GM18873 (cell line): ENCODE measurements around the gene TFF2.

Experiments
- ATAC-seq: cut with Tn5 transposase; IDR thresholded peaks from one replicate; pipeline ENCODE4 v1.9.1; 2021; ENCODE audit warnings: mild to moderate bottlenecking, moderate library complexity, moderate number of reproducible peaks; ENCODE audit not compliant: unreplicated experiment, low FRiP score

The TFF2 gene

GRCh38 chr21:42384989-42385388, 34.2 kb upstream of the TFF2 start:
- ATAC-seq: no peak

- no peak for ATAC-seq
These were observed 33.6 kb upstream of the TFF2 start for GRCh38 chr21:42384156-42384945.

GRCh38 chr21:42383331-42383730, 32.5 kb upstream of the TFF2 start:
- ATAC-seq: no peak

GRCh38 chr21:42382915-42383314, 32.1 kb upstream of the TFF2 start:
- ATAC-seq: no peak

- no peak for ATAC-seq
These were observed 30.7 kb upstream of the TFF2 start for GRCh38 chr21:42381347-42381984.

GRCh38 chr21:42379426-42380215, 28.8 kb upstream of the TFF2 start:
- no peak for ATAC-seq

- ATAC-seq: no peak
These were observed 27.6 kb upstream of the TFF2 start for GRCh38 chr21:42378418-42378817.

GRCh38 chr21:42377951-42378340, 27.2 kb upstream of the TFF2 start:
- ATAC-seq: no peak

- no peak for ATAC-seq
These were observed 26.6 kb upstream of the TFF2 start for GRCh38 chr21:42377211-42377950.

- no peak for ATAC-seq
These were observed 25.7 kb upstream of the TFF2 start for GRCh38 chr21:42376338-42376982.

GRCh38 chr21:42375966-42376337, 25.2 kb upstream of the TFF2 start:
- ATAC-seq: no peak

GRCh38 chr21:42375506-42375905, 24.7 kb upstream of the TFF2 start:
- no peak for ATAC-seq

GRCh38 chr21:42374864-42375499, 24.2 kb upstream of the TFF2 start:
- ATAC-seq: no peak

GRCh38 chr21:42374457-42374856, 23.7 kb upstream of the TFF2 start:
- ATAC-seq: no peak

- no peak for ATAC-seq
These were observed 23.2 kb upstream of the TFF2 start for GRCh38 chr21:42373908-42374455.

GRCh38 chr21:42373196-42373907, 22.6 kb upstream of the TFF2 start:
- ATAC-seq: no peak

GRCh38 chr21:42370894-42371654, 20.3 kb upstream of the TFF2 start:
- ATAC-seq: no peak

GRCh38 chr21:42369821-42370220, 19.0 kb upstream of the TFF2 start:
- ATAC-seq: no peak
